MM.1S (cell line): ENCODE measurements around the gene SORT1.

ENCODE experiments used
- DNase-seq: peaks from one replicate; pipeline ENCODE4 v3.0.0-alpha.2; 2015
- H2AFZ ChIP-seq: fragments of 300-600 bp; sonication (generic); 2 replicates; pipeline ENCODE4 v1.6.0; 2016; ENCODE audit warnings: antibody characterized with exemption, low read length
- H3F3A ChIP-seq: fragments of 300-600 bp; sonication (generic); 2 replicates; pipeline ENCODE4 v1.6.1; 2016; ENCODE audit warnings: mild to moderate bottlenecking, antibody characterized with exemption, low read length, moderate library complexity, mixed read lengths; ENCODE audit not compliant: insufficient read depth
- H3K27ac ChIP-seq: fragments of 300-600 bp; sonication (generic); 2 replicates; pipeline ENCODE4 v1.5.1; 2016; ENCODE audit warnings: mild to moderate bottlenecking, low read length
- H3K27me3 ChIP-seq: fragments of 300-600 bp; sonication (generic); replicated peaks from 2 replicates; pipeline ENCODE4 v1.6.0; 2016; ENCODE audit warnings: low read length; ENCODE audit not compliant: insufficient read depth
- H3K36me3 ChIP-seq: fragments of 300-600 bp; sonication (generic); replicated peaks from 2 replicates; pipeline ENCODE4 v1.6.1; 2016; ENCODE audit warnings: mild to moderate bottlenecking, low read length, mixed read lengths; ENCODE audit not compliant: insufficient read depth
- H3K4me1 ChIP-seq: fragments of 300-600 bp; sonication (generic); 2 replicates; pipeline ENCODE4 v1.6.1; 2016; ENCODE audit warnings: low read length, mixed read lengths
- H3K4me2 ChIP-seq: fragments of 300-600 bp; sonication (generic); 2 replicates; pipeline ENCODE4 v1.6.0; 2016; ENCODE audit warnings: low read depth, low read length
- H3K4me3 ChIP-seq: fragments of 300-600 bp; sonication (generic); 2 replicates; pipeline ENCODE4 v1.5.1; 2016; ENCODE audit warnings: low read length, mixed read lengths
- H3K79me2 ChIP-seq: fragments of 300-600 bp; sonication (generic); 2 replicates; pipeline ENCODE4 v1.6.1; 2016; ENCODE audit warnings: mixed run types, low read length, mixed read lengths
- H3K9ac ChIP-seq: fragments of 300-600 bp; sonication (generic); 2 replicates; pipeline ENCODE4 v1.6.1; 2016; ENCODE audit warnings: low read length, mixed read lengths
- H3K9me2 ChIP-seq: fragments of 300-600 bp; sonication (generic); replicated peaks from 2 replicates; pipeline ENCODE4 v1.6.1; 2016; ENCODE audit warnings: mild to moderate bottlenecking, low read length, mixed read lengths; ENCODE audit not compliant: insufficient read depth
- H3K9me3 ChIP-seq: fragments of 300-600 bp; sonication (generic); replicated peaks from 2 replicates; pipeline ENCODE4 v1.6.1; 2016; ENCODE audit warnings: mild to moderate bottlenecking, low read length, mixed read lengths; ENCODE audit not compliant: insufficient read depth
- H4K20me1 ChIP-seq: fragments of 300-600 bp; sonication (generic); 2 replicates; pipeline ENCODE4 v1.6.1; 2016; ENCODE audit warnings: mild to moderate bottlenecking, low read length, moderate library complexity, mixed read lengths; ENCODE audit not compliant: insufficient read depth
- CTCF ChIP-seq: fragments of 300-600 bp; sonication (generic); IDR thresholded peaks from 2 replicates; pipeline ENCODE4 v1.5.1; 2016; ENCODE audit warnings: antibody characterized with exemption, low read length, mixed read lengths
- EZH2 ChIP-seq: fragments of 300-600 bp; sonication (generic); optimal IDR thresholded peaks from 2 replicates; pipeline ENCODE3; 2017; ENCODE audit warnings: low read depth, mild to moderate bottlenecking, antibody characterized with exemption, low read length, mixed read lengths
- EZH2phosphoT487 ChIP-seq: fragments of 300-600 bp; sonication (generic); IDR thresholded peaks from 2 replicates; pipeline ENCODE4 v1.6.1; 2018; ENCODE audit warnings: antibody characterized with exemption, low read length

Gene SORT1

GRCh38 chr1:109271458-109271857 lies 126.3 kb downstream of the SORT1 start:
- no peak overlapping the region for H2AFZ ChIP-seq
- no peak overlapping the region for H3K9ac ChIP-seq
- no peaks in the 10 kb centered on the region for H3K79me2 ChIP-seq
- H3K27me3 ChIP-seq, result no peaks in the 10 kb centered on the region
- no peaks in the 10 kb centered on the region for H3K9me2 ChIP-seq
- DNase-seq, result no peak
- H3K9me3 ChIP-seq, result no peaks in the 10 kb centered on the region
- no peak overlapping the region for H3K27ac ChIP-seq
- TF ChIP-seq EZH2 (no peak), CTCF (no peak), EZH2phosphoT487 (no peak)
- H3K36me3 ChIP-seq, result no peaks in the 10 kb centered on the region
- H4K20me1 ChIP-seq, result no peaks in the 10 kb centered on the region
- no peaks in the 10 kb centered on the region for H3F3A ChIP-seq
- no peaks in the 10 kb centered on the region for H3K4me1 ChIP-seq
- no peak overlapping the region for H3K4me3 ChIP-seq
- H3K4me2 ChIP-seq, result no peak overlapping the region

- Histone ChIP-seq H3K79me2 (no peaks in the 10 kb centered on the region), H3K4me3 (no peak overlapping the region), H3K9me3 (no peaks in the 10 kb centered on the region), H3K9ac (no peak overlapping the region), H3K27me3 (no peaks in the 10 kb centered on the region), H3K4me2 (no peak overlapping the region), H2AFZ (no peak overlapping the region), H3F3A (no peaks in the 10 kb centered on the region), H3K4me1 (no peaks in the 10 kb centered on the region), H3K9me2 (no peaks in the 10 kb centered on the region), H3K27ac (no peak overlapping the region), H4K20me1 (no peaks in the 10 kb centered on the region), H3K36me3 (no peaks in the 10 kb centered on the region)
- DNase-seq, result no peak
- TF ChIP-seq EZH2phosphoT487, result no peak
- no peak for TF ChIP-seq CTCF
- no peak for TF ChIP-seq EZH2
Observed at GRCh38 chr1:109270623-109271317, 126.9 kb downstream of the SORT1 start.

GRCh38 chr1:109269981-109270622 lies 127.6 kb downstream of the SORT1 start:
- Histone ChIP-seq H3K36me3 (no peaks in the 10 kb centered on the region), H3K9me3 (no peaks in the 10 kb centered on the region), H3K27me3 (no peaks in the 10 kb centered on the region), H4K20me1 (no peaks in the 10 kb centered on the region), H3K79me2 (no peaks in the 10 kb centered on the region), H2AFZ (no peak overlapping the region), H3K9ac (no peak overlapping the region), H3F3A (no peaks in the 10 kb centered on the region), H3K4me1 (no peaks in the 10 kb centered on the region), H3K27ac (no peak overlapping the region), H3K4me3 (no peak overlapping the region), H3K9me2 (no peaks in the 10 kb centered on the region), H3K4me2 (no peak overlapping the region)
- no peak for TF ChIP-seq EZH2
- no peak for TF ChIP-seq EZH2phosphoT487
- DNase-seq, result no peak
